A549 (cell line): ENCODE results near the gene RPS6KA4.

Experiments
- CHD4 ChIP-seq: fragments of 200-600 bp; sonication (generic); IDR thresholded peaks from 2 replicates; pipeline ENCODE4 v1.6.1; 2016; ENCODE audit warnings: antibody characterized with exemption, mild to moderate bottlenecking, borderline replicate concordance
- CTCF ChIP-seq: fragments of >200 bp; sonication (Bioruptor Twin); formaldehyde crosslinking; IDR thresholded peaks from 3 replicates; pipeline ENCODE4 v1.5.1; 2016
- HDAC2 ChIP-seq: fragments of 200-600 bp; sonication (generic); IDR thresholded peaks from 2 replicates; pipeline ENCODE4 v1.6.1; 2016
- NFE2L2 ChIP-seq: fragments of 150-350 bp; conservative IDR thresholded peaks from 2 replicates; pipeline ENCODE4 v1.6.1; 2014; ENCODE audit warnings: low read length
- ZNF302 ChIP-seq: fragments of 250-450 bp; sonication (Bioruptor Pico); IDR thresholded peaks from 2 replicates; pipeline ENCODE4 v1.9.0; 2021; ENCODE audit warnings: inconsistent platforms, mild to moderate bottlenecking, moderate library complexity
- TF ChIP-seq, protein P1 (sequence below): IDR thresholded peaks from 2 replicates; pipeline ENCODE4 v1.6.1; 2012

DNA sequence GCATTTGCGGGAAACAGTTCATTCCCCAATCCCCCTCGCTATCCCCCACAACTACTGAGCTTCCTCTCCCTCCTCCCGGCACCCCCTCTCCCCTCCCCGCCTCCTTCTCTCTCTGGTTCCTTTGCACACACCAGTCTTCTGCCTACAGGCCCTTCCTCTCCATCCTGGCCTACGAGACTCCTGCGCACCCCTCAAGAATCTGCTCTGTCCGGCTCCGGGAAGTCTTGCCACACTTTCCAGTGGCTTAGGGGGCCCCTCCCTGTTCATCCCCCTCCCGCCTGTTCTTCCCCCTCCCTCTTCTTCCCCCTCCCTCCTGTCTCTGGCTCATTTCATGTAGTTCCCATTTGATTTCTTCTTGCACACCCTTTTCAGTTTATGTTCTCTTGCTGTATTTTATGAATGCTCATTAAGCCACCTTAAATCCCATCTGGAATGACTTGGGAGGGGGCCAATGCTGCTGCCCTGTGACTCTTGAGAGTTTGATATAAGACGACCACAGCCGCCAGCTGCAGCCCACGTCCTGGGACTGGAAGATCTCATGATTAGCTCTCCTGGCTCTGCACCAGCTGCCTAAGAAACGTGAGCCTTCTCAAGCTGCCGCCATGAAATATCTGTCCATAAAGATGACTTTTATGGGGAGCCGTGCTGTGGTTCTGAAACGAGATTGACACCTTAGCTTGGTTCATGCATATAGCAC lies 50.9 kb downstream of the RPS6KA4 start:
- TF ChIP-seq NFE2L2 (no peak), ZNF302 (CRISPR knock-in tag) (no peak), CTCF (no peak), HDAC2 (no peak), CHD4 (no peak)
- TF ChIP-seq, protein P1, sequence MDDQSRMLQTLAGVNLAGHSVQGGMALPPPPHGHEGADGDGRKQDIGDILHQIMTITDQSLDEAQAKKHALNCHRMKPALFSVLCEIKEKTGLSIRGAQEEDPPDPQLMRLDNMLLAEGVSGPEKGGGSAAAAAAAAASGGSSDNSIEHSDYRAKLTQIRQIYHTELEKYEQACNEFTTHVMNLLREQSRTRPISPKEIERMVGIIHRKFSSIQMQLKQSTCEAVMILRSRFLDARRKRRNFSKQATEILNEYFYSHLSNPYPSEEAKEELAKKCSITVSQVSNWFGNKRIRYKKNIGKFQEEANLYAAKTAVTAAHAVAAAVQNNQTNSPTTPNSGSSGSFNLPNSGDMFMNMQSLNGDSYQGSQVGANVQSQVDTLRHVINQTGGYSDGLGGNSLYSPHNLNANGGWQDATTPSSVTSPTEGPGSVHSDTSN = no peak
